ENCODE data around the gene MYO7B.

- TF ChIP-seq CTCF (IDR thresholded peaks at IDR 0.05) (no peak), POLR2A (IDR thresholded peaks at IDR 0.05) (no peak)
Measured at GRCh38 chr2:127566139-127566417, 30.6 kb downstream of the MYO7B start.

All from thyroid gland (tissue), 4 donors.